HL-60 (cell line): ENCODE data around the gene KLF9.

Experiments
- DNase-seq, 2 experiments: peaks; one replicate each; pipeline ENCODE4 v3.0.0-alpha.2; 2010 to 2020; ENCODE audit warnings: low read depth in 1 of 2, low spot score in 1 of 2
- H3K27ac ChIP-seq: fragments of 250-450 bp; sonication (Bioruptor Pico); replicated peaks from 2 replicates; pipeline ENCODE4 v1.5.1; 2020; ENCODE audit warnings: mild to moderate bottlenecking, moderate library complexity
- H3K27me3 ChIP-seq: fragments of 250-450 bp; sonication (Bioruptor Pico); 2 replicates; pipeline ENCODE4 v1.5.1; 2021; ENCODE audit warnings: mild to moderate bottlenecking, moderate library complexity; ENCODE audit not compliant: insufficient read depth, poor library complexity, severe bottlenecking
- H3K4me3 ChIP-seq: replicated peaks from 2 replicates; pipeline ENCODE4 v1.5.1; 2011; ENCODE audit warnings: mild to moderate bottlenecking, control low read depth, low read length; ENCODE audit not compliant: insufficient read depth
- CTCF ChIP-seq: IDR thresholded peaks from one replicate; pipeline ENCODE4 v1.5.1; 2011; ENCODE audit warnings: low read length, control low read depth, inconsistent platforms; ENCODE audit not compliant: insufficient read depth
- GABPA ChIP-seq: IDR thresholded peaks from 2 replicates; pipeline ENCODE4 v1.6.1; 2012; ENCODE audit warnings: low read depth
- POLR2AphosphoS5 ChIP-seq: IDR thresholded peaks from 2 replicates; pipeline ENCODE4 v1.6.1; 2012; ENCODE audit warnings: low read depth
- REST ChIP-seq: IDR thresholded peaks from 2 replicates; pipeline ENCODE4 v1.6.1; 2012; ENCODE audit warnings: low read depth; ENCODE audit not compliant: insufficient replicate concordance
- SPI1 ChIP-seq: IDR thresholded peaks from 2 replicates; pipeline ENCODE4 v1.6.1; 2012; ENCODE audit warnings: low read depth, mild to moderate bottlenecking, borderline replicate concordance

Gene KLF9

GRCh38 chr9:70374962-70375618 is 39.4 kb downstream of the KLF9 start:
- H3K27ac ChIP-seq = no peak overlapping the region
- TF ChIP-seq REST (no peak), POLR2AphosphoS5 (no peak), CTCF (no peak)
- no peak for DNase-seq
- no peaks in the 10 kb centered on the region for H3K27me3 ChIP-seq
- no peak overlapping the region for H3K4me3 ChIP-seq

DNA sequence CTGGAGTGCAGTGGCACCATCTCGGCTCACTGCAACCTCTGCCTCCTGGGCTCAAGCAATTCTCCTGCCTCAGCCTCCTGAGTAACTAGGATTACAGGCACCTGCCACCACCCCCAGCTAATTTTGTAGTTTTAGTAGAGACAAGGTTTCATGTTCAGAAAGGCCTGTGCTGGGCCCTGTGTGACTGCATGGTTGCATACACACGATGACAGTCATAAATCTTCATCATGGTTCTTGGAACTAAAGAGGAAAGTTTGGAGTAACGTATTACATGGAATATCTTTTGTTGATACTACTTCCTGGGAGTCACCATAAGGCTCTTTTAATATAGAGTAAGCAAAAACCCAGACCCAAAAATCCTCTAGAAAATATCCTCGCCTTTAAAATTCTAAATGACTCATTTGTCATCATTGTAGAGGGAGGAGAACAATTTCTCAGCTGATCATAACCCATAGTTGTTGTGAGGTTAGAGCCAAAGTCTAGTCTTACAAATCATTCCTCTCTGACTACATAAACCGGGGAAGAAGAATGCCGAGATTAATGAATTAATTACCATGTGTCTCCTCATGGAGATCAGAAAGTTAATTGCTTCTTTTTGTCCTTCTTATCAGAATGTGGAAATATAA is 47.0 kb downstream of the KLF9 start:
- Histone ChIP-seq H3K4me3 (no peak overlapping the region), H3K27me3 (no peaks in the 10 kb centered on the region), H3K27ac (no peak overlapping the region)
- no peak for DNase-seq
- TF ChIP-seq POLR2AphosphoS5 (no peak), SPI1 (no peak), CTCF (no peak), GABPA (no peak), REST (no peak)

DNA sequence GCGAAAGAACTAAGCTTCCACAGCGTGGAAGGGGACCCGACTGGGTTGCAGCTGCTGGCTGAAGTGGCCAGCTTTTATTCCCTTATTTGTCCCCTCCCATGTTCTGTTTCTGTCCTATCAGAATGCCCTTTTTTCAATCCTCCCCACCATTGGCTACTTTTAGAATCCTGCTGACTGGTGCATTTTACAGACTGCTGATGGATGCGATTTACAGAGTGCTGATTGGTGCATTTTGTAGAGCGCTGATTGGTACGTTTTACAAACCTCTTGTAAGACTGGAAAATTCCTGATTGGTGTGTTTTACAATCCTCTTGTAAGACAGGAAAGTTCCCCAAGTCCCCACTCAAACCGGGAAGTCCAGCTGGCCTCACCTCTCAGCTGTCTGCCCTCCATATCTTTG is 50.7 kb downstream of the KLF9 start:
- TF ChIP-seq CTCF (no peak), POLR2AphosphoS5 (no peak), SPI1 (no peak), REST (no peak), GABPA (no peak)
- Histone ChIP-seq H3K4me3 (no peak overlapping the region), H3K27ac (no peak overlapping the region), H3K27me3 (no peaks in the 10 kb centered on the region)
- no peak for DNase-seq
